Endodermal cell (in vitro differentiated cells): ENCODE data around the gene SLC5A9. TPM values are rescaled to one million over a fixed set of nuclear protein-coding genes. Genes with fewer than 3 reads are reported as not detected.

Experiments used
- DNase-seq: peaks from one replicate; pipeline ENCODE4 v3.0.0-alpha.2; 2017
- H3K27ac ChIP-seq: 2 replicates; pipeline ENCODE4 v1.5.1; 2013; ENCODE audit warnings: mild to moderate bottlenecking, low read depth, low read length, moderate library complexity
- H3K27me3 ChIP-seq: 2 replicates; pipeline ENCODE4 v1.6.1; 2013; ENCODE audit warnings: mild to moderate bottlenecking, low read length, moderate library complexity; ENCODE audit not compliant: insufficient read depth, control insufficient read depth, poor library complexity, severe bottlenecking
- H3K36me3 ChIP-seq: 2 replicates; pipeline ENCODE4 v1.7.0; 2013; ENCODE audit warnings: mild to moderate bottlenecking, low read length, moderate library complexity; ENCODE audit not compliant: control insufficient read depth, insufficient read depth
- H3K4me1 ChIP-seq: one replicate; pipeline ENCODE4 v1.7.0; 2013; ENCODE audit warnings: low read length; ENCODE audit not compliant: control insufficient read depth, insufficient read depth
- H3K4me3 ChIP-seq: 2 replicates; pipeline ENCODE4 v1.5.1; 2013; ENCODE audit warnings: mild to moderate bottlenecking, low read length, moderate library complexity
- H3K9ac ChIP-seq: 2 replicates; pipeline ENCODE4 v1.6.1; 2013; ENCODE audit warnings: mild to moderate bottlenecking, low read length, moderate library complexity; ENCODE audit not compliant: poor library complexity, severe bottlenecking; ENCODE audit errors: extremely low read depth
- H3K9me3 ChIP-seq: 2 replicates; pipeline ENCODE4 v1.6.1; 2013; ENCODE audit warnings: mild to moderate bottlenecking, low read length, moderate library complexity; ENCODE audit not compliant: control insufficient read depth
- H3K27ac Mint-ChIP-seq: 2 replicates; pipeline ENCODE4 v1.8.0; 2020; ENCODE audit warnings: mixed read lengths
- H3K27me3 Mint-ChIP-seq: 2 replicates; pipeline ENCODE4 v1.8.0; 2021; ENCODE audit warnings: mild to moderate bottlenecking, mixed read lengths; ENCODE audit not compliant: insufficient read depth
- H3K36me3 Mint-ChIP-seq: 2 replicates; pipeline ENCODE4 v1.8.0; 2020; ENCODE audit warnings: low read depth, mixed read lengths
- H3K4me1 Mint-ChIP-seq: 2 replicates; pipeline ENCODE4 v1.8.0; 2020; ENCODE audit warnings: mixed read lengths
- H3K4me3 Mint-ChIP-seq: 2 replicates; pipeline ENCODE4 v1.8.0; 2020; ENCODE audit warnings: mild to moderate bottlenecking, moderate library complexity, mixed read lengths
- H3K9me3 Mint-ChIP-seq: 2 replicates; pipeline ENCODE4 v1.8.0; 2020; ENCODE audit warnings: mild to moderate bottlenecking, mixed read lengths
- CTCF ChIP-seq: fragments of 200-600 bp; sonication (generic); conservative IDR thresholded peaks from 2 replicates; pipeline ENCODE4 v1.5.0; 2021; ENCODE audit warnings: antibody characterized with exemption, mild to moderate bottlenecking
- WGBS, 2 experiments: methylation state at CpG; one replicate each; pipeline versions ENCODE4 v1.1.5 to v1.1.7; 2013; ENCODE audit warnings: missing lambda C conversion rate in 2 of 2, mixed read lengths in 1 of 2; ENCODE audit not compliant: insufficient coverage in 1 of 2, insufficient read length in 1 of 2; 5-methylcytosine and 5-hydroxymethylcytosine counted together
- total RNA-seq, 2 donors: library from RNA; stranded (reverse); fragmentation: NEBNext Ultra II Directional in 1 of 2; extraction: Animal tissue kit (Norgen Biotek cat#: 25700) in 1 of 2; gene quantifications; 2 replicates in 1 of 2; 3 replicates in 1 of 2; pipeline ENCODE4 v1.2.1, GENCODE V29; 2021

Gene SLC5A9
- total RNA-seq, 2 donors from 2014 or later, result 52.4 to 114 TPM

- H3K4me1 Mint-ChIP-seq, result peaks cover 13% of the 10 kb centered on the region
- H3K27me3 Mint-ChIP-seq, result no peaks in the 10 kb centered on the region
- H3K36me3 ChIP-seq, result peaks cover 31% of the 10 kb centered on the region
- no peak for TF ChIP-seq CTCF
- 77 to 80% methylated on average over 5 to 7 of the region's 7 CpGs for WGBS, 2 experiments
- no peaks in the 10 kb centered on the region for H3K9me3 ChIP-seq
- H3K27ac ChIP-seq, result no peak overlapping the region
- H3K9ac ChIP-seq, result no peak overlapping the region
- no peak overlapping the region for H3K4me3 Mint-ChIP-seq
- no peaks in the 10 kb centered on the region for H3K27me3 ChIP-seq
- peaks cover 3% of the 10 kb centered on the region for H3K4me1 ChIP-seq
- DNase-seq, result no peak
- no peak overlapping the region for H3K27ac Mint-ChIP-seq
- no peaks in the 10 kb centered on the region for H3K9me3 Mint-ChIP-seq
- peaks cover 24% of the 10 kb centered on the region for H3K36me3 Mint-ChIP-seq
- H3K4me3 ChIP-seq, result no peak overlapping the region
Observed at GRCh38 chr1:48223366-48224240, 1.1 kb downstream of the SLC5A9 start.

GRCh38 chr1:48224791-48225190 lies 2.3 kb downstream of the SLC5A9 start:
- DNase-seq, result no peak
- peaks cover 13% of the 10 kb centered on the region for H3K4me1 Mint-ChIP-seq
- Histone ChIP-seq H3K4me3 (no peak overlapping the region), H3K9me3 (no peaks in the 10 kb centered on the region), H3K27me3 (no peaks in the 10 kb centered on the region), H3K27ac (no peak overlapping the region), H3K36me3 (peaks cover 38% of the 10 kb centered on the region), H3K4me1 (peaks cover 3% of the 10 kb centered on the region), H3K9ac (no peak overlapping the region)
- TF ChIP-seq CTCF, result no peak
- 98 to 100% methylated on average over 4 to 6 of the region's 6 CpGs for WGBS, 2 experiments
- no peaks in the 10 kb centered on the region for H3K9me3 Mint-ChIP-seq
- H3K27me3 Mint-ChIP-seq, result no peaks in the 10 kb centered on the region
- no peak overlapping the region for H3K27ac Mint-ChIP-seq
- H3K4me3 Mint-ChIP-seq, result no peak overlapping the region
- peaks cover 27% of the 10 kb centered on the region for H3K36me3 Mint-ChIP-seq

- Histone ChIP-seq H3K36me3 (peaks cover 45% of the 10 kb centered on the region), H3K9me3 (no peaks in the 10 kb centered on the region), H3K4me1 (peaks cover 3% of the 10 kb centered on the region), H3K9ac (no peak overlapping the region), H3K27me3 (no peaks in the 10 kb centered on the region), H3K4me3 (no peak overlapping the region), H3K27ac (no peak overlapping the region)
- no peaks in the 10 kb centered on the region for H3K9me3 Mint-ChIP-seq
- DNase-seq, result no peak
- H3K4me3 Mint-ChIP-seq, result no peak overlapping the region
- peaks cover 34% of the 10 kb centered on the region for H3K36me3 Mint-ChIP-seq
- no peaks in the 10 kb centered on the region for H3K27me3 Mint-ChIP-seq
- WGBS, 2 experiments, result 94 to 98% methylated on average over 4 to 6 of the region's 6 CpGs
- TF ChIP-seq CTCF, result no peak
- H3K27ac Mint-ChIP-seq, result peak overlapping the region; percentile 0
- H3K4me1 Mint-ChIP-seq, result peaks cover 14% of the 10 kb centered on the region
Observed at GRCh38 chr1:48225579-48225978, 3.1 kb downstream of the SLC5A9 start.
